NCI-H446 treated with DMSO at 0.1 percent for 48 hours (cell line): ENCODE results near the gene NOL4L.

Source experiments
- DNase-seq: peaks from one replicate; lab custom pipeline; 2025; lab: John Stamatoyannopoulos, UW

Gene NOL4L

GRCh38 chr20:32576560-32576959, 8.6 kb downstream of the NOL4L start:
- no peak for DNase-seq

DNA sequence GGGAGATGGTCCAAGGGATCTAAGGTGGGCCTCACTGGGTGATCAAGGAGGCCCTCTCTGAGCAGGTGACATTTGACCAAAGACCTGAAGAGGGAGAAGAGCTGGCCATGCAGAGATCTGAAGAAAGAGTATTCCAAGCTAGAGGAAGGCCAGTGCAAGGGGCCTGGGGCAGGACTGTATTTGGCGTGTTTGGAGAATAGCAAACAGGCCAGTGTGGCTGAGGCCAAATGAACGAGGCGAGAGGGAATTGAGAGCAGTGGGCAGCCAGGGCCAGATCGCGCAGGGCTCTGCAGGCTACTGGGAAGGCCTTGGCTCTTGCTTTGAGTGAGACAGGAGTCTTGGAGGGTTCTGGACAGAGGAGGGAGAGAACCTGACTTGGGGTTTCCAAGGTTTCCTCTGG, 9.3 kb downstream of the NOL4L start:
- DNase-seq, result no peak

DNA sequence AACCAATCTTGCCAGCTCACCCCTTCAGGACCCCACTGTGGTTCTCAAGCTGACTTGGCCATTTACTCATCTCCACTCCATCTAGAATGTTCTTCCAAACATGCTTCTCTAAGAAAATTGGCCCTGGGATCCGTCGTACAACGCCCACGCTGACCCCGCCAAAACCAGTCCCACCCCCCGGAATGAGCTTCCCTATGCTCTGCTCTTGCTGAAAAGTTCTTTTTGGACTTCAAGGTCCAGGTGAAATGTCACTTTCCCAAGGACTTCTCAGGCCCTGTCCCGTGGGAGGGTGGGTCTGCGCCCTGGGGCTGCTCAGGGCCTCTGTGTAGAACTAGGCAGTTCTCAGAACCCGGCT, 9.9 kb downstream of the NOL4L start:
- no peak for DNase-seq

DNA sequence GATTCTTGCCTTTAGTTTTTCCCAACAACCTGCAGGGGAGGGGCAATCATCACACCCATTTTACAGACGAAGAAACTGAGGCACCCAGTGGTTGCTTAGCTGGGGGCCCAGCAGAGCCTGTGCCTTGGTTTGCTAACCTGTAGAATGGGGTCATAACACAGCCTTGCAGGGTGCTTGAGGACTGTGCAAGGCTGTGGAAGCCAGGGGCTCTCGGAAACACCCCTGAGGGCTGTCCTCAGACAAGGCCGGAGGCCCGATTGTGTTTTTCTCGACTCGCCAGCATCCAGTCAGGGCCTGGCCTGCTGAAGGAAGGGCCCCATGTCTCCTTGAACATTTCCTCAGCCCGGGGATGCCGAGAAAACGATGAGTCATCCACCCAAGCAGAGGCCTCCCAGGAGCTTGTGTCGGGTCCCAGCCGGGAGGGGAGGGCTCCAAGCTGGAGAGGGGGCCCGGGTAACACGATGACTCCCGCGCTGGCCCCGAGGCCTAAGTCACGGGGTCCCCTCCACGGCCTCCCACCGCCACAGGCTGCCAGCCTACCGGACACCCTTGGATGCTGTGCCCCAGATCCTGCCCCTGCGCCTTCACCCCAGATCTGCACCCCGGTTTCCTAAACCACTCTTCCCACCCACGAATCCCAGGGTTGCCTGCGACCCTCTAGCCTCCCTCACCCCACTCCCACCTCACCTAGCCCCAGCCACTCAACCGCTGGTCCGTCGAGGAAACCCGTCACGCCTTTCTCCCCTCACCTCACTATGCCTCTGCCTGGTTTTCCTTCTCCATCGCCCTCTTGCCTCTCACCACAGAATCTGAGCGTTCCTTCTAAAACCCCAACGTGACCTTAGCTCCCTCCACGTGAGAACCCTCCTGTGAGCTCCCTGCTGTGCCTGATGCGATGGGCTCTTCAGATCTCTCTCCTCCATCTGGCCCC, 10.6 kb downstream of the NOL4L start:
- no peak for DNase-seq

DNA sequence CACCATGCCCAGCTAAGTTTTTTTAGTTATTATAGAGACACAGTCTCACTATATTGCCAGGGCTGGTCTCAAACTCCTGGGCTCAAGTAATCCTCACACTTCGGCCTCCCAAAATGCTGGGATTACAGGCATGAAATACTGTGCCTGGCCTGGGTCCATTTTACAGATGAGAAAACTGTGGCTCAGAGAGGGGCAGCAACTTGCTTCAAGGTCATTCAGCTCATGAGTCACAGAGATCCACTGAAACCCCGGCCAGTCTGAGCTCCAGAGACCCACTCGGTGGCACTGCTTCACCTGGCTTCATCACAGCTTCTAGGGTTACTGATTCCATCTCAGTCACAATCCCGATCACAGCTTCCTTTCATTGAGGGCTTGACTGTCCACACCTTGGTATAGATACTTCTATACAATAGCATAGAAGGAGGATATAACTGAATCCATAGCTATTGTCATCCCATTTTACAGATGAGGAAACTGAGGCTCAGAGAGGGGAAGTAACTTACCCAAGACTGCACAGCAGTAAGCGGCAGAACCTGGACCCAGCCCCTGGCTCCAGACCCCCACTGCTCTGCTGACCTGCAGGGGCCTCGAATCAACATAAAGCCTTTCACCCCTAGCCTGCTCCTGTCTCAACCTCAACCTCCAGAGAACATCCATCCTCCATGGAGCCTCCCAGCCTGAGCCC, 11.8 kb downstream of the NOL4L start:
- no peak for DNase-seq

GRCh38 chr20:32572271-32572968, 12.7 kb downstream of the NOL4L start:
- no peak for DNase-seq

DNA sequence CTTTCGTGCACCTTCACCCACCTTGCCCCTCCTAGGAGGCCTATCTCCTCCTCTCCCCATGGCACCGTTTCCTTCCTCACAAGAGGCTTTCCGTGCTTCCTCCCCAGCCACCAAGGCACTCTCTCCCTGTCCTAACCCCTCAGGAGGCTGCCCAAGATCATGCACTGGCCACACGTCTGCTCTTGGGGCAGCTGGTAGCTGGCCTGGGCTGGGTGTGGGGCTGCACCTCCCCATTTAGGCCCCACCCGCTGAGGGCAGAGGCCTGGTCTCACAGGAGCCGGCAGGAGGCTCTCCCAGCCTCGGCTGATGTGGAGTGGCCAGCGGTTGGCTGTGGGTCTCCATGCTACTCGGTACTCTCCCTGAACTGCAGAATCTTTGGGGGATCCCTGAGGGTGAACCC, 13.6 kb downstream of the NOL4L start:
- DNase-seq, result no peak

GRCh38 chr20:32570401-32571190, 14.5 kb downstream of the NOL4L start:
- no peak for DNase-seq

DNA sequence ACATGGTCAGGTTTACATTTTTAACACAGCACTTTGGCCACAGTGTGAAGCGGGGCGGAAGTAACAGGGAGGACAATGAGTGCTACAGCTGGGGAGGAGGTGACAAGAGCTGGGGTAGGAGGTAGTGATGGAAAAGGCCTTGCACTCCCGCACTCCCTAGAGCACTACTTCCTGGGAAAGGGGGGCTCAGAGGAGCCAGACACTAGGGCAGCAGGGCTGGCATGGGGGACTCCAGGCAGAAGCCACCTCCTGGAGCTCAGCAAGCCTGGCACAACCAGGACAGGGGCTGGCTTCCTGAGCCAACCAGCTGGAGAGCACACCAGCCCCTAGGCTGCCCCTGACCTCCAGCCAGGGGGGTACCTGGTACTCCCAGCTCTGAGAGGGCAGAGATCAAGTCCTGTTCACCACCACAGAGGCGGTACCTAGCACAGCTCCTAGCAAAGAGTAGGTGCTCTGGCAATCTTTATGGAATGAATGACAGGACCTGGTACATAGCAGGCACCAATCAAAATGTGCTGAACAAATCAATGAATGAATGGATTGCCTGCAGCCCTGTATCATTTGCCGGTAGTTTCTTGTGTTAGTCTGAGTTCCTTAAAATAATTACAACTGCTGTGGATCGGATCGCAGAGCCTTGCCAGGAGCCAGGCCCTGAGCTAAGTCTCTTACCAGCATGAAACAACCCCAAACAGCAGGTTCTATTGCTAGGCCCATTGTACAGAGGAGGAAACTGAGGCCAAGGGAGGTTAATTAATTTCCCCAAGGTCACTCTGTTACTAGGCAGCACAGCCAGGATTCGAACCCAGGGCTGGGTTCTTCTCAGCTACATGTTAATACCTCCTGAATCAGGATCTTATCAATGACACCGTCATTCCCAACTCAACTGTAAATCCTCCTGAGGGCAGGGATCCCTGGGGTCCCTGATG, 15.5 kb downstream of the NOL4L start:
- no peak for DNase-seq

DNA sequence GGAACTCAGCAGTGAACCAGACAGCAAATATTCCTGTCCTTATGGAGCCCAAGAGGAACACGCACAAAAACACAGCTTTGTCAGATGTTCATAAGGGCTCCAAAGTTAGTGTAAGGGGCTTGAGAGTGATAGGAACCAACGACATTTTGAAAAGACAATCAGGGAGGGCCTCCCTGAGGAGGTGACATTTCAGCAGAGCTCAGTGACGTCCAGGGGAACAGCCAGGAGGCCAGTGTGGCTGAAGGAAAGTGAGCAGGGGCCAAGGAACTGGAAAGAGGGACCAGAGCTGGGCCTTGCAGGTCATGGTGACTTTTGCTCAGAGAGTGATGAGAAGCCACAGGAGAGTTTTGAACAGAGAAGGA, 16.1 kb downstream of the NOL4L start:
- no peak for DNase-seq

GRCh38 chr20:32567384-32568178, 17.6 kb downstream of the NOL4L start:
- DNase-seq, result no peak

DNA sequence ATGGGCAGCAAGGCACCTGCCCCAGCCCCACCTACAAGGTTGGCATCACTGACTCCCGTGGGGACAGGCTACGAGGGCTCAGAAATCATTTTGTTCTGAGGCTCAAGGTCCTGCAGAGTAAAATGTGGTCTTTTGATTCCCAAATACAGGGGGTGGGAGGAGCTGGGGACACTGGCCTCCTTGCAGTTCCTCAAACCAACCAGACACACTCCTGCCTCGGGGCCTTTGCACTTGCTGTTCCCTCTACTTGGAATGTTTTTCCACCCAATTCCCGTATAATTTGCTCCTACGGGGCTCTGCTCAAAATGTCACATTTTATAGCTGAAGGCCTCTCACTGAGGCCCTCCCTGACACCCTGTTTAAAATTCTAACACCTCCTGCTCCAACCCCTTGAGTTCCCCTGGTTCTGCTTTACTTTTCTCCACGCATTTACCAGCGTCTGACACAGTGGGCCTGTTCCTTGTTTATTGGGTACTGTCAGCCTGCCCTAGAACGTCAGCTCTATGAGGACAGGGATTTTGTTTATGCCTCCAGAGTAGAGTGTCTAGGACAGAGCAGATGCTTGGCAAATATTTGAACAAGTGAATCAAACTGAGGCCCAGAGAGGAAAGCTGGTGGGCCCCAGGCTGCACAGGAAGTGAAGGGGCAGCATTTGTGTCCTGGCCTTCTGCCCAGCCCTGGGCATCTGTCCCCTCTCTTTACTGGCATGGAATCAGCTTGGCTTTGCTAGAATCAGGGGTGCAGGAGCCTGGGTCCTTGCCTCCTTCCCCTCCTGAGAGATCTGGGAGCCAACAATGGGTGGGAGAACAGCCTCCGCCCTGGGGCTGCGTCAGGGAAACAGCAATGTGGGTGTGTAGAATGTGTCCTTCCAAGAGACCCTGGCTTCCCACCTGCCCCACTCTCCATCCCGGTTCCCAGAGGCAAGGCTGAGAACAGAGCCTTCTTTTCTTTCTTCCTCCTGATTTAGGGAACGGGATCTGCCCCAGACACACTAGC, 18.5 kb downstream of the NOL4L start:
- DNase-seq, result no peak

DNA sequence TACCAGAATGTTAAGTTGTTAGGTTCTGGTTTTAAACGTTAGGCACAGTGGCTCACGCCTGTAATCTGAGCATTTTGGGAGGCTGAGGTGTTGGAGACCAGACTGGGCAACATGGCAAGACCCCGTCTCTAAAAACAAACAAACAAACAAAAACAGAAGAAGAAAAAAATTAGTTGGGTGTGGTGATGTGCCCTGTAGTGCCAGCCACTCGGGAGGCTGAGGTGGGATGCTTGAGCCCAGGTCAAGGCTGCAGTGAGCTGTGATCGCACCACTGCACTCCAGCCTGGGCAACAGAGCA, 19.4 kb downstream of the NOL4L start:
- DNase-seq, result no peak

DNA sequence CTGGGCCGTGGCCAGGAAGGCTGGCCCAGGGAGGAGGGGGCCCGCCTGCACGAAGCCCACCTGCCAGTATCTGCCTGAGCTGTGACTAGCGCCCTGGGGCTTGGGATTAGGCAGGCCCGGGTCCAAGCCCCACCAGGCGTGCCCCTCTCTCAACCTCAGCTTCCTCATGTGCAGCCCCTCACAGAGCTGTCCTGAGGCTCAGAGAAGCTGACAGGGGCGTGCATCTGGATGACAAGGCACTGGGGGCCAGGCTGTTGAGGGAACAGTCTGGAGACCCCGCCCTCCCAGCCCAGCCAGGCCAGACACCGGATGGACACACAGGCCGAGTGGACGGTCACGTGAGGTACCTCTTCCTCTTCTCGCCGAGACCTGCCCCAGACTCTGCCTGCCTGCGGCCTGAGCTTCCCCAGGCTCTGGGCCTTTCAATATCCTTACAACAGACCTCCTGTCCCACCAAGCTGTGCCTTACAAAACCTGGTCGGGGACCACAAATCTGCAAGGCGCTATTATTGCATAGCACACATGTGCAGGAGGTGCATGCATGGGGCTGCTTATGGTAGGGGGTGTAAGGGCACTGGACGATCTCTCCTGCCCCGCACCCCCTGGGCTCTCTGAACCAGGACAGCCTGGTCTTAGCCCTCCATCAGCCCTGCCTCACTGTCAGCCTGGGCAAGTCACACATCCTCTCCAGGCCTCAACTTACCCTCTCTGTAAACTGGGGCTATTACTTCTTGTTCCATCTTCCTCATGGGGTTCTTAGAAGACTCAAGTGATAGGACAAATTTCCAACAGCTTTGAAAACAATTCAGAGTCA, 20.0 kb downstream of the NOL4L start:
- no peak for DNase-seq

DNA sequence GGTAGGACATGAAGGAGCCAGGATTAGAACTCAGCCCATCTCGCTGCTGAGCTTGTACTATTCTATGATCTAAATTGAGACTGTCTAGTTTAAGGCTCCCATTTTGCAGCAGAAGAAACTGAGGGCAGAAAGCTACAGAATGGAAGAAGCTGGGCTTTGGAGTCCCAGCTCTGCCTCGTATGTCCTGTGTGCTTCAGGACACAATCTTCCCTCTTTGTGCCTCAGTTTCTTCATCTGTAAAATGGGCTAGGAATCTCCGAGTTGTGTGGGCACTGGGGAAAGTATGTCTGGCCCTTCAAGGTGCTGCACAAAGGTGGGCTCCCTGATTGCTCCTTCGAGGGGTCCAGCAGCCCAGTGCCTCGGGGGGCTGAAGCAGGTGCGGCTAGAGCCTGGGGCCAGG, 20.7 kb downstream of the NOL4L start:
- no peak for DNase-seq

- no peak for DNase-seq
These were observed 21.5 kb downstream of the NOL4L start for GRCh38 chr20:32563311-32564272.

DNA sequence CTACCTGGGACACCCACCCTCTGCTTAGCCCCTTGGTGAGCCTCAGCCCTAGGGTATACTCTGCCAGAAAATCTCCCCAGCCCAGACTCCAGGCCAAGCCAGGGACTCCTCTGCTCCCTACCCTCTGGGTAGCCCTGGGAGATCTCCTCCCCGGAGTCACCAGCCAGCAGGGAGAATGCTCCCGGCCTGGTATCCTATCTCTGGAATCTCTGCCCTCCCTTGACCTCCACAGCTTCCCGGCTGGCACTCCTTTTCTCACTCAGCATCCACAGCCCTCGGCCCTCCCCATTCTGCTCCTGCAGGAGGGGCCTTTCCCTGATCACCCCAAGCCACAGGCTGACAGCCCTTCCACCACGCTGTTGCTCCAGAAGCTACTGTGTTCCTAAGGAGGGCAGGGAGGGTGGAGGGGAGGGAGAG, 22.6 kb downstream of the NOL4L start:
- DNase-seq, result no peak
